Middle frontal gyrus (tissue), 1 donor: Measurements from ENCODE around the gene RSPO1.
"Not testable (repeated sequence)": the region's sequence is repeated elsewhere in the genome, so short reads cannot be mapped to it uniquely, and the experiment has no call there.

ENCODE experiments used
- DNase-seq: peaks from one replicate; pipeline ENCODE4 v3.0.0-alpha.2; 2015; ENCODE audit warnings: low spot score; ENCODE audit errors: extremely low spot score

Gene RSPO1, protein sequence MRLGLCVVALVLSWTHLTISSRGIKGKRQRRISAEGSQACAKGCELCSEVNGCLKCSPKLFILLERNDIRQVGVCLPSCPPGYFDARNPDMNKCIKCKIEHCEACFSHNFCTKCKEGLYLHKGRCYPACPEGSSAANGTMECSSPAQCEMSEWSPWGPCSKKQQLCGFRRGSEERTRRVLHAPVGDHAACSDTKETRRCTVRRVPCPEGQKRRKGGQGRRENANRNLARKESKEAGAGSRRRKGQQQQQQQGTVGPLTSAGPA

DNA sequence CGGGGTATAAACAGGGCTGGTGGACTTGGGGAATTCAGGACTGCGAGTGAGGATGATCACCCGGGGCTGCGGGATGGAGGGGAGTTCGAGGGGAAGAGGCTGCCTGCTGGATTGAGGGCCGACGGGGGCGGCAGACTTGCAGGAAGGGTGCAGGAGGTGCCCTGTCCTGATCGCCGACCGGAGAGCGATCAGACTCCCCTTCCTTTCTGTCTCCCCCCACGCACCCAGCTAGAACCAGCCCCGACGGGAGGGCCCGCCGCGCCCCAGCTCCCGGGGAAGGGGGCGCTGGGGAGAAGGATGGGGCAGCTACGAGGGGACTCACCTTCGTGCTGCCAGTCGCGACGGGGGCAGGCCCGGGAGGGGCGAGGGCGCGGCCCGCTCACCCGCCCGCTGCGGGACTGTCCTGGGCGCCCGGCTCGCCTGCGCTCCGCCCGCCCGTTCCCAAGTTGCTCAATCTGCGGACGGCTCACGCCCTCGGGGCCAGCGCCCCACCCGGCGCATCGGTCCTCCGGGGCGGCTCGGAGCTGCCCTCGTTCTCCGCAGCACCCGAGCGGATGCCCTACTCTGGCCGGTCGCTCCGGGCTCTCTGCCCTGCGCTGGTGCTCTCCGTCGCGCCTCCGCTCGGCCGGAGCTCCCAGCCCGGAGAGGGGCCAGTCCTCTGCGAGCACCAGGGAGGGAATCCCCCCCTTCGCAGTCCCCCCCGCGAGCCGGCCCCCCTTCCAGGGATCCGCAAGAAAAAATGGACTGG is at the start of gene RSPO1:
Gene RSPO1, minus strand, starts transcription at position 649 of the 748 bp plus-strand sequence. CDS start 5,231 bp downstream, outside the sequence.
- no peak for DNase-seq

- not testable (repeated sequence) for DNase-seq
These were observed 49.5 kb upstream of the RSPO1 start for GRCh38 chr1:37684182-37684581.

GRCh38 chr1:37682334-37682987 is 47.8 kb upstream of the RSPO1 start:
- DNase-seq: peak; percentile 56

- no peak for DNase-seq
These were observed 46.2 kb upstream of the RSPO1 start for GRCh38 chr1:37680933-37681332.

DNA sequence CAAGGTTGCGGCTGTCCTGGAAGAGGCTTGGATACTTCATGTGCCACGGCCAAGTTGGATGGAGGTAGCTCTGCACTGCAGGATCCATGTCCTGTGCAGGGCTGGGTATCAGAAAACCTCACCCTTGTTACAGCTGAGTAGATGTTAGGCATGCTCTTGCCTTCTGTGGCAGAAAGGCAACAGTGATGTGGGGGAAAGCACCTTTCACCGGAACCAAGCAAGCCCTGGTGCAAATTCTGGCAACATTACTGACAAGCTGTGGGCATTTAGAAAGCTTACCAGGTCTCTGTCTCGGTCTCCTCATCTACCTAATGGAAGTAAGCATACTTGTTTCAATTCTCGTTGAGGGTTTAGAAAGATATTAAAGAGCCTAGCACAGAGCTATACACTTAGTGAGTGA is 43.1 kb upstream of the RSPO1 start:
- no peak for DNase-seq

DNA sequence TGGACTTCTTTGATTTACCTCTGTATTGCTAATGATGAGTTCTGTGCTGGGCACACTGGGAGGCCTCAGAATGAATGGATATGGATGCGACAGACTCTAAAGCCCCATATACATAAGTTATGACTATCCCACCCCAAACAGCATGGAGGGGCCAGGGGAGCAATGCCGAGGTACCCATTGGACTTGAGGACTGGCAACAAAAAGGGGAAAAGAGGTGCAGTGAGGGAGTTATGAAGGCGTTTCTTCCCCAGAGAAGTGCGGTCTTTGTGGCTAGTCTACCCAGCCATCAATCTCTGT is 42.4 kb upstream of the RSPO1 start:
- no peak for DNase-seq

DNA sequence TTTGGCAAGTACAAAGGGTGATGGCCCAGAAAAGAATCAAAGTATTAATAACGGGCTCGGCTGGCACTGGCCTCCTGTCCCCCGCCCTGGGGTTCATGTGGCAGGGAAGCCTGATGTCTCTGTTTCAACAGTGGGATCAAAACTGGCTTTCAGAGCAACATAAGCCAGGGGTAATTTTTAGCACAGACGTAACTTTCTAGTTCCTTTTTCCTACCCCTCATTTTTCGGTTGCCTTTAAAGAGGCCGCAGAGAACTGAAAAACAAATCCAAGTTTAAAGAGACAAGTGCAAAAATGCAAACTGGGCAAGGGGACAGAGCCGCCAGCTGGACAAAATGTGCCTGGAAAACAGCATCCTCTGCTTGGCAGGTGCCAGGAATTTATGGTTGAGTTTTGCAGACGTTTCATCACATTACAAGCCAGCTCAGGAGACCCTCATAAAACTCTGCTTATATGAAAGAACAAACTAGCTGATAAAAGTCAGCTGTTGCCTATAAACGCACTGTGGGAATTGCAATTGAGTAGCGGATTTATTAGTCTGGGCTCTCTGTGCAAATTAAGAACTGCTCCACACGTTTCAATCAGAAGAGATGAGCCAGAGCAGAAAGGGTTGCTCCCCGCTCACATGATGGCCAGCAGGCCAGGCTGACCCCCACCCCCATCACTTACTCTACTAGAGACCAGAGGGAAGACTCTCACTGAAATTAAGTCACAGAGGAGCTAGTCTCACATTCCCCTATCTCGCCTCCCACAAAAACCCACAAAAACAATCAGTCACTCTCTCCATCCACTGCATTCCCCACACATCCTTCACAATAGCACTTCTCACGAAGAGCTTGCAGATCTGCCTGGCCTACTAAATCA is 41.8 kb upstream of the RSPO1 start:
- DNase-seq: no peak

GRCh38 chr1:37673920-37674319 is 39.2 kb upstream of the RSPO1 start:
- no peak for DNase-seq

DNA sequence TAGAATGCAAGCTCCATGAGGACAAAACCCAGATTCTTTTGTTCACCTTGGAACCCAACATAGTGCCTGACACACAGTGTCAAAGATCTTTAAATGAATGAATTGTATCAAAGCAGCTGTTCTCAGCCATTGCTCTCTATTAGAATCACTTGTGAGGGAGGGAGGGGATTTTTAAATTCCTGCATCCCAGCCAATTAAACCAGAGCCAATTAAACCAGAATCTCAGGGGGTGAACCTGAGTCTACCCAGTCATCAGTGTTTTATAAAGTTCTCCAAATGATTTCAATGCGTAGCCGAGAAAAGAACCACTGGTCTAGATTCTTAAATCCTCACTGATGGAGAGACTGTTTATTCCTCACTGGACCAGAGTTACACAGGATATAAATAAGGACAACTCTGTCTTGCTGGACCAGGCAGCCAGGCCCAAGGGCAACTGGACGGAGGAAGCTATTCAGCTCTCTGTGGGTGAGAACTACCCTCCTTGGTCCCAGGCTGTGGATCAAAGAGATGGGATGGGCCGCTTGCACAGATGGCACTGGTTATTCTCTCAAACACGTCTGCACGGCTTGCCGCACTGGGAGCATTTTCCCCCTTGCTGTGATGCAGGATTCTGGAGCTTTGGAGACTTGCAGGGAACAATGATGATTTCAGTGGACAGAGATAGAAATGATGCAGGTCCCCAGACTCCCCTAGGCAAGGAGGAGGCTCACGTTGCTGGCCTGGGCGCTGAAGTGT is 37.6 kb upstream of the RSPO1 start:
- no peak for DNase-seq

- DNase-seq: no peak
These were observed 36.6 kb upstream of the RSPO1 start for GRCh38 chr1:37671261-37671660.

DNA sequence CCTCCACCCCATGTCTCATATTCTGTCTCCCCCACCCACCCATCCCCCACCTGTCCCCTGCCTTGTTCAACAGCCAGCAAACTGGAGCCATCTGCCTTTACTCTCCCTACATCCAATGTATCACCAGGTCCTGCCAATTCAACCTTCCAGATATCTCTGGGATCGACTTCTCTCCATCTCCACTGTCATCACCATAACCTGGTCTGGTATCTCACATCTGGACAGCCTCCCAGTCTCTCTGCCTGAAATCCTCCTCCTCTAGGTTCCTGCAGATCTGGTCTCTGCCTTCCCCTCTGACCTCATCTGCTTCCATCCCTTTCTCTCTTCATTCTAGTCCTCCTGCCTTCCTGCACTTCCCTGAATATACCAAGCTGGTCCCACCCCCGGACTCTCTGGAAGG is 35.4 kb upstream of the RSPO1 start:
- no peak for DNase-seq

GRCh38 chr1:37667023-37667671 is 32.5 kb upstream of the RSPO1 start:
- no peak for DNase-seq

- DNase-seq: no peak
These were observed 31.7 kb upstream of the RSPO1 start for GRCh38 chr1:37666241-37666867.

- DNase-seq: no peak
These were observed 28.8 kb upstream of the RSPO1 start for GRCh38 chr1:37663426-37664000.

- DNase-seq: no peak
These were observed 27.5 kb upstream of the RSPO1 start for GRCh38 chr1:37662031-37662755.

DNA sequence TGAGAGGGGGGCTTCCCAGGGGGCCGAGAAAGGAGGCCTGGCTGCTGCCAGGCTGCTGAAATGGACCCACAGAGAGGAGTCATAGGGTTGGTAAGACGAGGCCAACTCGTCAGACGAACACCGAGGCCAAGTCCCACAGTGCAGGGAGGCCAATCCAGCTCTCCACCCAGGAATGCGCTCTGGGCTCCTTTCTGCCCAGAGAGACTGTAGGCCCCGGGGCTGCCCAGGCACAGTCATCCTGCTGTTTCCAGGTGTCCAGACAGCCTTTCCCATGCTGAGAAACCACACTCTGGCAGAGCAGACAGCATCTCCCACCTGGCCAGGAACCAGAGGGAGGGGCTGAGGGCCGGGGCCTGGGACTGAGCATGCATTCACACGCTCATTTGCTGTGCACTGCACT is 26.7 kb upstream of the RSPO1 start:
- no peak for DNase-seq

DNA sequence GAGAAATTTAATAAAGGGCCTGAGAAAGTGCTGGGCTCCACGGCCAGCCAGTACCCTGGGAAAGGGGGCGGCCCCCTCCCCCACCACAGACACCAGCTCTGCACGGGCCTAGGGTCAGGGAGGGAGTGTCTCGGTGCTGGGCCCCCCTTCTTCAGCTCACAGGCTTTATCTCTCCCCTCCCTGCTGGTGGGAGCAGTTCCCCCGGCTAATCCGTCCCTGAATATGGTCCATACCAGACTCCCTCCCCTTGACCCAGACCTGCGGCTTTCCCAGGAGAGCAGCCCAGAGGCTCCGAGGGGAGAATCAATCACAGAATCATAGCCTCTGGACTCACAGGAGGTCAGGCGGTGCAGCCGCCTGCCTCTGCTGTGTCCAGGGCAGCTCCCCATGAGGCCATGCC is 26.0 kb upstream of the RSPO1 start:
- no peak for DNase-seq

- no peak for DNase-seq
These were observed 23.8 kb upstream of the RSPO1 start for GRCh38 chr1:37658486-37658885.
